Measurements from ENCODE around the gene C3orf52. TPM values are rescaled to one million over a fixed set of nuclear protein-coding genes. Genes with fewer than 3 reads are reported as not detected.

The C3orf52 gene
- total RNA-seq, 2 donors from 2014 or later, result 8.6 to 11.0 TPM

DNA sequence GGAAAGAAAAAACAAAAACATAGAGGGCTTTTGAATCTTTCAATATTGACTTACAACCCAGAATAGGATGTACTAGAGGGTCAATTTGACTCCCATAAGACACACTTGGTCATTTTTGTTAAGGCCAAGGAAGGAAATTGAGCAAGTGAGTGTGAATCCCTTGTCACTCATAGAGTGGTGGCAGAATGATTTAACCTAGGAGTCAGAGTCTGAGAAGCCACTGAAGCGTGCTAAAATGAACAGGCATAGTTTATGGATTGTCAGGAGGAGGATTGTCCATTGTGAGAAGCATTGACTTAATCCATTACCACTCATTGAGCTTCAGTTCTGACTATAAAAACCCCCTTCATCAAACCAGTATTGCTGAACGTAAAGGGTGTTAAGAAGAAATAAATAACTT lies 55.1 kb downstream of the C3orf52 start:
- intact Hi-C loops (cut with DNase I), result no loop called here
- no peak overlapping the region for H3K27ac ChIP-seq
- 90% methylated on average over 2 of the region's 2 CpGs for WGBS
- no peak overlapping the region for H3K4me3 ChIP-seq
- TF ChIP-seq POLR2A (IDR thresholded peaks at IDR 0.05) (no peak), POLR2AphosphoS5 (IDR thresholded peaks at IDR 0.05) (no peak)
- TF ChIP-seq, protein P1, sequence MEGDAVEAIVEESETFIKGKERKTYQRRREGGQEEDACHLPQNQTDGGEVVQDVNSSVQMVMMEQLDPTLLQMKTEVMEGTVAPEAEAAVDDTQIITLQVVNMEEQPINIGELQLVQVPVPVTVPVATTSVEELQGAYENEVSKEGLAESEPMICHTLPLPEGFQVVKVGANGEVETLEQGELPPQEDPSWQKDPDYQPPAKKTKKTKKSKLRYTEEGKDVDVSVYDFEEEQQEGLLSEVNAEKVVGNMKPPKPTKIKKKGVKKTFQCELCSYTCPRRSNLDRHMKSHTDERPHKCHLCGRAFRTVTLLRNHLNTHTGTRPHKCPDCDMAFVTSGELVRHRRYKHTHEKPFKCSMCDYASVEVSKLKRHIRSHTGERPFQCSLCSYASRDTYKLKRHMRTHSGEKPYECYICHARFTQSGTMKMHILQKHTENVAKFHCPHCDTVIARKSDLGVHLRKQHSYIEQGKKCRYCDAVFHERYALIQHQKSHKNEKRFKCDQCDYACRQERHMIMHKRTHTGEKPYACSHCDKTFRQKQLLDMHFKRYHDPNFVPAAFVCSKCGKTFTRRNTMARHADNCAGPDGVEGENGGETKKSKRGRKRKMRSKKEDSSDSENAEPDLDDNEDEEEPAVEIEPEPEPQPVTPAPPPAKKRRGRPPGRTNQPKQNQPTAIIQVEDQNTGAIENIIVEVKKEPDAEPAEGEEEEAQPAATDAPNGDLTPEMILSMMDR (IDR thresholded peaks at IDR 0.05), result no peak
- H3K4me1 ChIP-seq (replicated peaks), result no peaks in the 10 kb centered on the region
- no peak for DNase-seq (ENCODE audit: low spot score)
- H3K27me3 ChIP-seq (replicated peaks; ENCODE audit: insufficient read depth), result no peaks in the 10 kb centered on the region
- H3K36me3 ChIP-seq, result no peaks in the 10 kb centered on the region
- no peaks in the 10 kb centered on the region for H3K9me3 ChIP-seq

DNA sequence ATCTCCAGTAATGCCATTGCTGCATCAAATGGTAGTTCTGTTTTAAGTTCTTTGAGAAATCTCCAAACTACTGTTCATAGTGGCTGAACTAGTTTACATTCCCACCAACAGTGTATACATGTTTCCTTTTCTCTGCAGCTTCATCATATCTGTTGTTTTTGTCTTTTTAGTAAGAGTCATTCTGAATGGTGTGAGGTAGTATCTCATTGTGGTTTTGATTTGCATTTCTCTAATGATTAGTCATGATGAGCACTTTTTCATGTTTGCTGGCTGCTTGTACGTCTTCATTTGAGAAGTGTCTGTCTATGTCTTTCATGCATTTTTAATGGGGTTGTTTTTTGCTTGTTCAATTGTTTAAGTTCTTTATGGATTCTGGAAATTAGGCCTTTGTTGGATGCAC lies 57.1 kb downstream of the C3orf52 start:
- no peak for DNase-seq (ENCODE audit: low spot score)
- Histone ChIP-seq H3K36me3 (no peaks in the 10 kb centered on the region), H3K27ac (no peak overlapping the region), H3K4me1 (replicated peaks) (no peaks in the 10 kb centered on the region), H3K9me3 (no peaks in the 10 kb centered on the region), H3K4me3 (no peak overlapping the region), H3K27me3 (replicated peaks; ENCODE audit: insufficient read depth) (no peaks in the 10 kb centered on the region)
- 89% methylated on average over 1 of the region's 1 CpG for WGBS
- TF ChIP-seq POLR2AphosphoS5 (IDR thresholded peaks at IDR 0.05), result no peak
- TF ChIP-seq POLR2A (IDR thresholded peaks at IDR 0.05), result no peak
- TF ChIP-seq, protein P1 (IDR thresholded peaks at IDR 0.05), result no peak
- intact Hi-C loops (cut with DNase I), result no loop called here

DNA sequence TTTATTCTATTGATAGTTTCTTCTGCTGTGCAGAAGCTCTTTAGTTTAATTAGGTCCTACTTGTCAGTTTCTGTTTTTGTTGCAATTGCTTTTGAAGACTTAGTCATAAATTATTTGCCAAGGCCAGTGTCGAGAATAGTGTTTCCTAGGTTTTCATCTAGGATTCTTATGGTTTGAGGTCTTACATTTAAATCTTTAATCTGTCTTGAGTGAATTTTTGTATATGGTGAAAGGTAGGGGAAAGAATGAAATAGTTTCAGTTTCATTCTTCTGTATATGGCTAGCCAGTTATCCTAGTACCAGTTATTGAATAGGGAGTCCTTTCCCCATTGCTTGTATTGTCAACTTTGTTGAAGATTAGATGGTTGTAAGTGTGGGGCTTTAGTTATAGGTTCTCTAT lies 57.5 kb downstream of the C3orf52 start:
- 91% methylated on average over 1 of the region's 1 CpG for WGBS
- TF ChIP-seq, protein P1 (IDR thresholded peaks at IDR 0.05), result no peak
- TF ChIP-seq POLR2A (IDR thresholded peaks at IDR 0.05) (no peak), POLR2AphosphoS5 (IDR thresholded peaks at IDR 0.05) (no peak)

DNA sequence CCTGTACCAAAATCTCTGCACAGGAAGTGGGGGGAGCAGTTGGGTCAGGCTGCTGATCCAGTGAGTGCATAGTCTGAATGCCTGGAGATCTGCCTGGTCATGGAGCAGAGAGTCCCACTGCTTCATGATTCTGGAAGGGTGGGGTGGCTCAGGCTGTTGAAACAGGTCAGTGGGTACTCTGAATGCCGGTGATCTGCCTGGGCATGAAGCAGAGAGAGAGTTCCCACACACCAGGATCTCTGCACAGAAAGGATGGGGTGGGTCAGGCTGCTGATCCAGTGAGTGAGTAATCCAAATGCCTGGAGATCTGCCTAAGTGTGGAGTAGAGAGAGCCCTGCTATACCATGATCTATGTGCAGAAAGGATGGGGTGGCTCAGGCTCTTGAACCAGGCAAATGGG lies 62.9 kb downstream of the C3orf52 start:
- Histone ChIP-seq H3K9me3 (no peaks in the 10 kb centered on the region), H3K4me3 (no peak overlapping the region), H3K36me3 (no peaks in the 10 kb centered on the region), H3K27me3 (replicated peaks; ENCODE audit: insufficient read depth) (no peaks in the 10 kb centered on the region), H3K27ac (no peak overlapping the region), H3K4me1 (replicated peaks) (no peaks in the 10 kb centered on the region)
- no peak for TF ChIP-seq POLR2AphosphoS5 (IDR thresholded peaks at IDR 0.05)
- TF ChIP-seq, protein P1 (IDR thresholded peaks at IDR 0.05), result no peak
- no peak for TF ChIP-seq POLR2A (IDR thresholded peaks at IDR 0.05)
- WGBS, result 85% methylated on average over 1 of the region's 1 CpG
- DNase-seq (ENCODE audit: low spot score), result no peak
- intact Hi-C loops (cut with DNase I), result no loop called here

More for the DNA sequence above, 57.5 kb downstream of the C3orf52 start:
- H3K27ac ChIP-seq, result no peak overlapping the region
- H3K27me3 ChIP-seq (replicated peaks; ENCODE audit: insufficient read depth), result no peaks in the 10 kb centered on the region
- H3K4me3 ChIP-seq, result no peak overlapping the region
- no peaks in the 10 kb centered on the region for H3K4me1 ChIP-seq (replicated peaks)
- no peaks in the 10 kb centered on the region for H3K36me3 ChIP-seq
- intact Hi-C loops (cut with DNase I), result no loop called here
- no peak for DNase-seq (ENCODE audit: low spot score)
- H3K9me3 ChIP-seq, result no peaks in the 10 kb centered on the region

DNA sequence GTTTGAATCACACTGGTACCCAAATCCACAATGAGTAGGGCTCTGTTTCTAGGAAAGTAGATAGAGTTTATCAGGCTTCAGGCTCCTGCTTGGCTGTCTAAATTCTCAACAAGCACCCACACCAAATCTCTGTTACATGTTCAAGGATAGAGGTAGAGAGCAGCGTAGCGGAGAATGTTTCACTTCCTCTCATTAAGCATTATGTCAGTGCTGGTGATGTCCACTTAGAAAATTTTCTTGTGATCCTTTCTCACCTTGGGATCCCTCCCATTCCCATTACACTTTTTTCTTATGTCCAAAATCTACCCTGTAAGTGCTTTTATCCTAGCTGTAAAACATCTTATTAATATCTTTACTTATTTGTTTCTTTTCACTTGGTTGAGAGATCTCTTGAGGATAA lies 81.6 kb downstream of the C3orf52 start:
- DNase-seq (ENCODE audit: low spot score), result no peak
- H3K27me3 ChIP-seq (replicated peaks; ENCODE audit: insufficient read depth), result no peaks in the 10 kb centered on the region
- no peaks in the 10 kb centered on the region for H3K36me3 ChIP-seq
- H3K9me3 ChIP-seq, result no peaks in the 10 kb centered on the region
- intact Hi-C loops (cut with DNase I), result no loop called here
- 90% methylated on average over 2 of the region's 2 CpGs for WGBS
- TF ChIP-seq POLR2AphosphoS5 (IDR thresholded peaks at IDR 0.05) (no peak), POLR2A (IDR thresholded peaks at IDR 0.05) (no peak)
- TF ChIP-seq, protein P1 (IDR thresholded peaks at IDR 0.05), result no peak
- no peak overlapping the region for H3K4me3 ChIP-seq
- H3K27ac ChIP-seq, result no peak overlapping the region
- H3K4me1 ChIP-seq (replicated peaks), result no peaks in the 10 kb centered on the region

Measured in prostate gland (tissue), 2 donors.